ENCODE results near the gene EVI5L.

Gene EVI5L

GRCh38 chr19:7898967-7899366 lies 68.9 kb downstream of the EVI5L start:
- DNase-seq (ENCODE audit: low spot score), result no peak

- DNase-seq (ENCODE audit: low spot score), result no peak
These were observed 69.8 kb downstream of the EVI5L start for GRCh38 chr19:7899751-7900378.

GRCh38 chr19:7900401-7900870 lies 70.4 kb downstream of the EVI5L start:
- DNase-seq (ENCODE audit: low spot score), result no peak

- DNase-seq (ENCODE audit: low spot score), result no peak
These were observed 70.9 kb downstream of the EVI5L start for GRCh38 chr19:7900931-7901330.

GRCh38 chr19:7901337-7901736 lies 71.3 kb downstream of the EVI5L start:
- no peak for DNase-seq (ENCODE audit: low spot score)

GRCh38 chr19:7902796-7903243 lies 72.8 kb downstream of the EVI5L start:
- no peak for DNase-seq (ENCODE audit: low spot score)

- peak; percentile 99 for DNase-seq (ENCODE audit: low spot score)
These were observed 73.4 kb downstream of the EVI5L start, which contains the start of gene MAP2K7 for GRCh38 chr19:7903244-7904073. TSS of gene MAP2K7 (plus strand) at chr19:7903877. CDS start at chr19:7903945, 68 bp downstream.

- no peak for DNase-seq (ENCODE audit: low spot score)
These were observed 74.3 kb downstream of the EVI5L start for GRCh38 chr19:7904074-7905020.

- no peak for DNase-seq (ENCODE audit: low spot score)
These were observed 75.2 kb downstream of the EVI5L start for GRCh38 chr19:7905268-7905667.

GRCh38 chr19:7905859-7906258 lies 75.8 kb downstream of the EVI5L start:
- no peak for DNase-seq (ENCODE audit: low spot score)

GRCh38 chr19:7907122-7907521 lies 77.1 kb downstream of the EVI5L start:
- DNase-seq (ENCODE audit: low spot score), result no peak

- DNase-seq (ENCODE audit: low spot score), result no peak
These were observed 77.5 kb downstream of the EVI5L start for GRCh38 chr19:7907544-7907943.

- DNase-seq (ENCODE audit: low spot score), result no peak
These were observed 78.2 kb downstream of the EVI5L start for GRCh38 chr19:7908078-7908699.

- no peak for DNase-seq (ENCODE audit: low spot score)
These were observed 78.9 kb downstream of the EVI5L start for GRCh38 chr19:7908742-7909461.

- no peak for DNase-seq (ENCODE audit: low spot score)
These were observed 79.6 kb downstream of the EVI5L start for GRCh38 chr19:7909471-7910067.

GRCh38 chr19:7910321-7911161 lies 80.5 kb downstream of the EVI5L start:
- no peak for DNase-seq (ENCODE audit: low spot score)

- DNase-seq (ENCODE audit: low spot score), result no peak
These were observed 81.6 kb downstream of the EVI5L start for GRCh38 chr19:7911508-7912143.

GRCh38 chr19:7912144-7912696 lies 82.2 kb downstream of the EVI5L start:
- no peak for DNase-seq (ENCODE audit: low spot score)

Measured in pons (tissue), 1 donor.